Uterus (tissue), 2 donors: ENCODE data around the gene TCF4.

Source experiments
- POLR2A ChIP-seq, 2 donors: fragments of 450-650 bp; IDR thresholded peaks; one replicate each; pipeline ENCODE4 v1.6.1; 2016; ENCODE audit warnings: antibody characterized with exemption in 2 of 2, mild to moderate bottlenecking in 1 of 2, moderate library complexity in 1 of 2
- TF ChIP-seq, protein P1 (sequence below), 4 experiments: fragments of 200-600 bp in 2 of 4; fragments of 450-650 bp in 2 of 4; sonication (generic) in 2 of 4; IDR thresholded peaks; one replicate each; pipeline ENCODE4 v1.5.1; 2016 to 2019; ENCODE audit warnings: antibody characterized with exemption in 4 of 4, mild to moderate bottlenecking in 2 of 4, moderate library complexity in 1 of 4

DNA sequence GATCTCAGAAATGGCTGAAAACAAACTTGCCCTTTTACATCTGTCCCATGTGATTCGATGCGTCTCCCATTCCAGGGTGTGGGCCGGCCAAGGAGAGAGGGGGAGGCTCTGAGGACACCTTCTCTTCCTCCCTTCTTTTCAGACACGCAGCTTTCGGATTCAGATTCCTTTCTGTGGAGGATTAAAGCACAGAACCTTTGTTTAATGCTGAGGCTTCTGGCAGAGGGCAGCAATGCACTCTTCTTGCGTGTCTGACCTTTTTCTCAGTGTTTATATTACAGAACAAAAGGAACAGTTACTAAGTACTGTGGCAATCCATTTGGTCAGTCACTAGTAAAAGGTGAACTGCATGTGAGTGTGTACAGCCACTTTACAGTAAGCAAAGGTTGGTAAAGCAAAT, 359.8 kb downstream of the TCF4 start:
- TF ChIP-seq, protein P1, sequence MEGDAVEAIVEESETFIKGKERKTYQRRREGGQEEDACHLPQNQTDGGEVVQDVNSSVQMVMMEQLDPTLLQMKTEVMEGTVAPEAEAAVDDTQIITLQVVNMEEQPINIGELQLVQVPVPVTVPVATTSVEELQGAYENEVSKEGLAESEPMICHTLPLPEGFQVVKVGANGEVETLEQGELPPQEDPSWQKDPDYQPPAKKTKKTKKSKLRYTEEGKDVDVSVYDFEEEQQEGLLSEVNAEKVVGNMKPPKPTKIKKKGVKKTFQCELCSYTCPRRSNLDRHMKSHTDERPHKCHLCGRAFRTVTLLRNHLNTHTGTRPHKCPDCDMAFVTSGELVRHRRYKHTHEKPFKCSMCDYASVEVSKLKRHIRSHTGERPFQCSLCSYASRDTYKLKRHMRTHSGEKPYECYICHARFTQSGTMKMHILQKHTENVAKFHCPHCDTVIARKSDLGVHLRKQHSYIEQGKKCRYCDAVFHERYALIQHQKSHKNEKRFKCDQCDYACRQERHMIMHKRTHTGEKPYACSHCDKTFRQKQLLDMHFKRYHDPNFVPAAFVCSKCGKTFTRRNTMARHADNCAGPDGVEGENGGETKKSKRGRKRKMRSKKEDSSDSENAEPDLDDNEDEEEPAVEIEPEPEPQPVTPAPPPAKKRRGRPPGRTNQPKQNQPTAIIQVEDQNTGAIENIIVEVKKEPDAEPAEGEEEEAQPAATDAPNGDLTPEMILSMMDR (IDR thresholded peaks at IDR 0.05), result no peak
- no peak for TF ChIP-seq POLR2A (IDR thresholded peaks at IDR 0.05)
